Stomach (tissue), 9 donors: Measurements from ENCODE around the gene FARS2. TPM values are rescaled to one million over a fixed set of nuclear protein-coding genes. Genes with fewer than 3 reads are reported as not detected.

Experiments
- DNase-seq, 2 donors: peaks; one replicate each; pipeline versions ENCODE4 v3.0.0 to v3.0.0-alpha.2; 2013 to 2019
- H3K27ac ChIP-seq, 5 donors: fragments of 200-600 bp in 4 of 5; sonication (generic) in 4 of 5; one replicate each; pipeline ENCODE4 v1.5.1; 2013 to 2019; ENCODE audit warnings: mild to moderate bottlenecking in 1 of 5, moderate library complexity in 1 of 5
- H3K27me3 ChIP-seq, 3 donors: fragments of 200-600 bp; sonication (generic); one replicate each; pipeline ENCODE4 v1.5.1; 2017 to 2019; ENCODE audit warnings: mixed run types in 1 of 3
- H3K36me3 ChIP-seq, 4 donors: fragments of 200-600 bp; sonication (generic); 1 replicate in 3 of 4; 2 replicates in 1 of 4; pipeline ENCODE4 v1.5.1; 2016 to 2019
- H3K4me1 ChIP-seq, 4 donors: fragments of 200-600 bp; sonication (generic); one replicate each; pipeline ENCODE4 v1.5.1; 2016 to 2019
- H3K4me3 ChIP-seq, 4 donors: fragments of 200-600 bp; sonication (generic) in 3 of 4; one replicate each; pipeline ENCODE4 v1.5.1; 2016 to 2019; ENCODE audit warnings: mild to moderate bottlenecking in 1 of 4
- H3K9me3 ChIP-seq, 4 donors: fragments of 200-600 bp; sonication (generic); one replicate each; pipeline ENCODE4 v1.5.1; 2016 to 2019
- EP300 ChIP-seq: sonication (generic); formaldehyde crosslinking; IDR thresholded peaks from one replicate; pipeline ENCODE4 v1.6.1; 2017; ENCODE audit warnings: antibody characterized with exemption
- POLR2A ChIP-seq, 4 donors: fragments of 450-650 bp; IDR thresholded peaks; one replicate each; pipeline ENCODE4 v1.6.1; 2016; ENCODE audit warnings: antibody characterized with exemption in 4 of 4, control low read depth in 2 of 4, mild to moderate bottlenecking in 1 of 4, moderate library complexity in 1 of 4
- POLR2AphosphoS5 ChIP-seq, 3 donors: sonication (generic); formaldehyde crosslinking; IDR thresholded peaks; one replicate each; pipeline ENCODE4 v1.6.1; 2016; ENCODE audit warnings: antibody characterized with exemption in 3 of 3
- WGBS, 5 donors: extraction: QIAGEN DNeasy Blood & Tissue Kit in 3 of 5; methylation state at CpG; one replicate each; pipeline versions ENCODE4 v1.1.5 to v1.1.7; 2013 to 2018; 5-methylcytosine and 5-hydroxymethylcytosine counted together
- intact Hi-C: fragments of 100-400 bp; cut with DNase I; formaldehyde crosslinking; loops from one replicate; pipeline ENCODE4 v1.15.1; 2023; ENCODE audit warnings: low total_unique reads
- polyA plus RNA-seq, 3 donors: library from polyadenylated mRNA; stranded (reverse); fragments of 200-250 nt; gene quantifications; one replicate each; pipeline ENCODE4 v1.2.3, GENCODE V29; 2013
- total RNA-seq, 5 donors: library from RNA; depleted of rRNA; stranded (reverse); fragments of >200 nt; gene quantifications; one replicate each; pipeline versions ENCODE4 v1.1.0 to v1.2.3, GENCODE V29; 2014 to 2016
- TF ChIP-seq, protein P1 (sequence below), 7 experiments: fragments of 450-650 bp in 4 of 7; fragments of 200-600 bp in 3 of 7; sonication (generic) in 3 of 7; IDR thresholded peaks; one replicate each; pipeline ENCODE4 v1.5.1; 2016 to 2019; ENCODE audit warnings: antibody characterized with exemption in 7 of 7, control low read depth in 2 of 7, mild to moderate bottlenecking in 1 of 7
- donor health status: healthy with polysubstance abuse.
- donor health status: Bipolar disorder and iron deficiency.
- donor health status: healthy.

FARS2 gene
- total and polyA plus RNA-seq, 8 donors = 3.8 to 47.8 (median 15.9) TPM

DNA sequence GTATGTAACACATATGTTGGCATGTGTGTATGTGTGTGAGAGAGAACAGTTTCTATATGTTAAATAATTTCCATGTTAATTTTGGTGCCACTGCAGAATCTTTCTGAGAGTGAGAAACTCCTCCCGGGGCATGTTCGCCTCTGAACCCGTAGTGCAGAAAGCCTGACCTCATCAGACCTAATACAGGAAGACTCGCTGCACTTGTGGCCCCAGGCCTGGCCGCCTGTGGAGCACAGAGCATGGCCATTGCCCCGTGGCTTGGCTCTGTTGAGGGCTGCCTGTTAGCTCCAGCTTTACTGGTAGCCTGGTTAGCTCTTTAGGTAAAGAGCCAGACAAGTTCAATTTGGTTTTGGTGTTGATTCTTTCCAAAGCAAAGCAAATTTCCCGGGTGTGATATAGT is 25.5 kb downstream of the FARS2 start:
- Histone ChIP-seq H3K27ac (peak overlapping the region in 2 of 5 donors; percentile 37 to 67), H3K36me3 (no peaks in the 10 kb centered on the region), H3K4me1 (peaks cover 0 to 17% (median 14%) of the 10 kb centered on the region in 4 donors), H3K27me3 (no peaks in the 10 kb centered on the region), H3K9me3 (no peaks in the 10 kb centered on the region), H3K4me3 (no peak overlapping the region)
- no peak for TF ChIP-seq POLR2A (IDR thresholded peaks at IDR 0.05)
- no peak for TF ChIP-seq EP300
- no peak for TF ChIP-seq POLR2AphosphoS5 (IDR thresholded peaks at IDR 0.05)
- TF ChIP-seq, protein P1, sequence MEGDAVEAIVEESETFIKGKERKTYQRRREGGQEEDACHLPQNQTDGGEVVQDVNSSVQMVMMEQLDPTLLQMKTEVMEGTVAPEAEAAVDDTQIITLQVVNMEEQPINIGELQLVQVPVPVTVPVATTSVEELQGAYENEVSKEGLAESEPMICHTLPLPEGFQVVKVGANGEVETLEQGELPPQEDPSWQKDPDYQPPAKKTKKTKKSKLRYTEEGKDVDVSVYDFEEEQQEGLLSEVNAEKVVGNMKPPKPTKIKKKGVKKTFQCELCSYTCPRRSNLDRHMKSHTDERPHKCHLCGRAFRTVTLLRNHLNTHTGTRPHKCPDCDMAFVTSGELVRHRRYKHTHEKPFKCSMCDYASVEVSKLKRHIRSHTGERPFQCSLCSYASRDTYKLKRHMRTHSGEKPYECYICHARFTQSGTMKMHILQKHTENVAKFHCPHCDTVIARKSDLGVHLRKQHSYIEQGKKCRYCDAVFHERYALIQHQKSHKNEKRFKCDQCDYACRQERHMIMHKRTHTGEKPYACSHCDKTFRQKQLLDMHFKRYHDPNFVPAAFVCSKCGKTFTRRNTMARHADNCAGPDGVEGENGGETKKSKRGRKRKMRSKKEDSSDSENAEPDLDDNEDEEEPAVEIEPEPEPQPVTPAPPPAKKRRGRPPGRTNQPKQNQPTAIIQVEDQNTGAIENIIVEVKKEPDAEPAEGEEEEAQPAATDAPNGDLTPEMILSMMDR (IDR thresholded peaks at IDR 0.05) = no peak
- intact Hi-C loops = no loop called here
- no peak for DNase-seq
- 87 to 94% (median 91%) methylated on average over 7 of the region's 7 CpGs for WGBS, 5 donors

DNA sequence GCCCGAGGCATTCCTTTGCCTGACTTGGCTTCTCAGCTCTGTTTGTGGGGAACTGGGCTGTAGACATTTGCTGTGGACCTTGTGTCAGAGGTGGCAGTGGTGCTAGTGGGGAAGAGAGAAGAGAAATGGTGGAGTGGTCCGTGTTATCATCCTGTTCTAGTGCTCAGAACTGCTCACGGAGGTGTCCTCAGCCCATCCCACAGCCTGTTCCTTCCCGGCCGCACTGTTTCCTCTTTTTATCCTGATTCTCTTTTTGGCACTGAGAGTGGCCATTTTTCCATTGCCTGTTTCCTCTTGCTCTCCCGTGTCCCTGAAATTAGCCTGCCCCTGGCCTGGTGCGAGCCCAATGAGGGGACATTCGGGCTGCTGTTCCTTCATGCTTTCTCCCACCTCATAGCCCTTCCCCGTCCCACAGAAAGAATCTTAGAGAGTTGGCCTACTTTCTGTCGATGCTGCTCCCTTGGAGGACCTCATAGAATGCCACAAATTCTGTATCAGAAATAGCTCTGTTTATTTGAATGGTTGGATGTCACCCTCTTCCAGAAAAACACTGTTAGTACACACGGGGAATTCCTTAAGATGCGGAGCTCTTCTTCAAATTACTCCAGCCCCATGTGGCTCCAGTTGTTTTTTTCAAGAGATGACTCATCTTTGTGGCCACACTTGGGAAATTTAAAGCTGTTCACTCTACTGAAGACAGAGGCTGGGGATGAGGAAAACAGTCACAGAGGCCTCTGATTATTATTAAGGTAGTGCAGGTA is 26.1 kb downstream of the FARS2 start:
- no peaks in the 10 kb centered on the region for H3K27me3 ChIP-seq
- no peak overlapping the region for H3K4me3 ChIP-seq
- no peak for DNase-seq
- peaks cover 0 to 22% (median 14%) of the 10 kb centered on the region in 4 donors for H3K4me1 ChIP-seq
- H3K9me3 ChIP-seq = no peaks in the 10 kb centered on the region
- WGBS, 5 donors = 62 to 77% (median 71%) methylated on average over 12 of the region's 12 CpGs
- H3K36me3 ChIP-seq = no peaks in the 10 kb centered on the region
- peak overlapping the region in 4 of 5 donors; percentile 20 to 67 (median 30) for H3K27ac ChIP-seq
- no peak for TF ChIP-seq POLR2AphosphoS5 (IDR thresholded peaks at IDR 0.05)
- intact Hi-C loops = no loop called here

- H3K27me3 ChIP-seq = no peaks in the 10 kb centered on the region
- intact Hi-C loops = no loop called here
- no peak overlapping the region for H3K4me3 ChIP-seq
- TF ChIP-seq, protein P1 (IDR thresholded peaks at IDR 0.05) = no peak
- TF ChIP-seq EP300 = no peak
- TF ChIP-seq POLR2A (IDR thresholded peaks at IDR 0.05) = no peak
- TF ChIP-seq POLR2AphosphoS5 (IDR thresholded peaks at IDR 0.05) = no peak
- DNase-seq = no peak
- peaks cover 0 to 22% (median 14%) of the 10 kb centered on the region in 4 donors for H3K4me1 ChIP-seq
- H3K9me3 ChIP-seq = no peaks in the 10 kb centered on the region
- WGBS, 5 donors = 65 to 77% (median 72%) methylated on average over 2 of the region's 2 CpGs
- H3K36me3 ChIP-seq = no peaks in the 10 kb centered on the region
- peak overlapping the region in 3 of 5 donors; percentile 20 to 67 (median 24) for H3K27ac ChIP-seq
Measured at GRCh38 chr6:5287966-5288297, 26.6 kb downstream of the FARS2 start.

DNA sequence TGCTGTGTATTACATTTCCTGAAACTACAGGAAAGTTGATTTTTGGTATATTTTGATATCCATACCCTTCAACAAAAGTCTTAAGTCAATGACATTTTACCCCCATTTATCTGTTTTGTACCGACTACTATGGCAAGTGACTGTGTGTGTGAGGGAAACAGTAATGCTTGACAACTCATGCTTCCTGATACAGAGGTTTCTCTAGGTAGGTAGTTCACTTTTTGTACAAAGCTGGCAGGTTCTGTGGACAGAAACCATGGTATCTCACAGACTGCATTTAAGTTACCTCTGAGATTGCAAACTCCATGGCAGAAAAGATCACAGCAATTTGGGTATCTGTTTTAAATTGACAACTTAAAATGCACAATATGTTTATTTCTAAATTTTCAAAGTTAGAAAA is 28.8 kb downstream of the FARS2 start:
- 71 to 80% (median 74%) methylated on average over 1 of the region's 1 CpG for WGBS, 5 donors

DNA sequence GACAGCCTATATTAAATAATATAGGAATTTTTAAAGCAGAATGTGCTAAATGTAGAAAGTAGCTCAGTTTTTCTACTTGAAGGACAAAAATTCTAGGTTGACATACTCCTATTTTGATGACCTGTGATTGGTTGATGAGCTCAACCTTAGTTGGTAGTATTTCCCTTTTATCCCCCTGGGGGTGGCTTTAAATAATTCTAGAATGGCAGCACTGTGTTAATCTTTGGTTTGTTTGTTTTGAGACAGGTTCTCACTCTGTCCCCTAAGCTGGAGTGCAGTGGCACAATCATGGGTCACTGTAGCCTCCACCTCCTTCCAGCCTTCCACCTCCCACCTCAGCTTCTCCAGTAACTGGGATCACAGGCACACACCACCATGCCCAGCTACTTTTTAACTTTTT is 29.2 kb downstream of the FARS2 start:
- Histone ChIP-seq H3K27ac (no peak overlapping the region), H3K27me3 (no peaks in the 10 kb centered on the region), H3K4me1 (peaks cover 3 to 36% (median 26%) of the 10 kb centered on the region in 4 donors), H3K36me3 (no peaks in the 10 kb centered on the region), H3K4me3 (no peak overlapping the region), H3K9me3 (no peaks in the 10 kb centered on the region)
- TF ChIP-seq, protein P1 (IDR thresholded peaks at IDR 0.05) = no peak
- TF ChIP-seq POLR2A (IDR thresholded peaks at IDR 0.05) (no peak), EP300 (no peak), POLR2AphosphoS5 (IDR thresholded peaks at IDR 0.05) (no peak)
- DNase-seq = no peak
- intact Hi-C loops = no loop called here

More for the DNA sequence above, 28.8 kb downstream of the FARS2 start:
- intact Hi-C loops = no loop called here
- no peaks in the 10 kb centered on the region for H3K9me3 ChIP-seq
- no peak overlapping the region for H3K4me3 ChIP-seq
- TF ChIP-seq POLR2A (IDR thresholded peaks at IDR 0.05) (no peak), POLR2AphosphoS5 (IDR thresholded peaks at IDR 0.05) (no peak)
- H3K4me1 ChIP-seq = peaks cover 3 to 36% (median 26%) of the 10 kb centered on the region in 4 donors
- no peaks in the 10 kb centered on the region for H3K36me3 ChIP-seq
- no peak overlapping the region for H3K27ac ChIP-seq
- no peaks in the 10 kb centered on the region for H3K27me3 ChIP-seq
- no peak for DNase-seq
